IPS-11a (cell line): ENCODE data around the gene ADCY2.

Source experiments
- H3K4me3 ChIP-seq: one replicate; pipeline ENCODE4 v1.5.1; 2013; ENCODE audit warnings: low read depth, low read length, control low read depth

ADCY2 gene

GRCh38 chr5:7395947-7396712 is at the start of gene ADCY2:
Gene ADCY2 (plus strand): TSS chr5:7396138. CDS start chr5:7396297, 159 bp downstream.
- peak within 1 kb of the TSS; percentile 82 for H3K4me3 ChIP-seq

- H3K4me3 ChIP-seq: no peak overlapping the region
These were observed 48.6 kb upstream of the ADCY2 start for GRCh38 chr5:7347377-7347776.

DNA sequence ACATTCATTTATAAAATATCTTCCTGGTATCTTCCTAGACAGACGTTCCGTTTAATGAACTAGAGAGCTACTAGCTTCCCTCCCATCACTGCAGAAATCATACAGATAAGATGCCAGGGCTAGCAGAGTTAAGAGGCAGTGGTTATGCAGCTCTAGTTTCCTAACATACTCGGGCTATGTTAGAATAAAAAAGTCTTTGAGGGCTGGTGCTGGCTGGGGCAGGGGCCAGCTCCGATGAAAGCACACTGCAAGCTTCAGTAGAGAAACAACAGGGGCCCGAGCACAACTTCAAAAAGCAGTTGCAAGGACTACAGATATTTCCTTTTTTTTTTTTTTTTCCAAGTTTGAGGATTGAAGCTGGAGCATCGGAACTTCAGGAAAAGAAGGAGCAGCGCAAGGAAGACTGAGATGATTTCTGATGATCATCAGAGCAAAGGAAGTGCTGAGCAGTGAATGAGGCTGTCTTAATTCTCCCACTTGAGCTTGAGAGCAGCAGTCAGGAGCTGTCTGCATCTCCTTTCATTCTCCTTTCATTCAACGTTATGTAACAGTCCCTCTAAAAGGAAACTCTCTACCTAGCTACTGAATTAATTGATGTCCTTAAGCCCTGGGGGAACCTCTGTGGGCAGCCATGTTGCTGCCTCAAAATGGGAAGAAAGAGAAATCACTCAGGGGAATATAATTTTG is 47.6 kb upstream of the ADCY2 start:
- H3K4me3 ChIP-seq: no peak overlapping the region

DNA sequence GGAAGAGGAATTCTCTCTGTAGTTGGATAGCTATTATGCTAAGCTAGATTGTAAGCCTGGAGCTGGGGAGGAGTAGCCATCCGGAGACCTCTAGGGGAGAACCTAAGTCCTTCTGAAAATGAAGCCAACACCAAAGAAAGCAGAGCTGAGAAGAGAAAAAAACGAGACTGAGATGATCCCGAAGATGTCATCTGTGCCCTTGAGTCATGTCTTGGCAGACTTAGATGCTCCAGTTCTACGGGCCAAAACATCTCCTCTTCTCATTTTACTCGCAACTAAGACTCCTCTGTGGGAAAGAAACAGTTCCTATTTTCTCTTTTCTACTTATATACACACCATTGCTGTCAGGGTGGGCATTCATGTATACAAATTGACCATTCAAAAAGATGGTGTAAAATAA is 34.3 kb upstream of the ADCY2 start:
- H3K4me3 ChIP-seq: no peak overlapping the region

DNA sequence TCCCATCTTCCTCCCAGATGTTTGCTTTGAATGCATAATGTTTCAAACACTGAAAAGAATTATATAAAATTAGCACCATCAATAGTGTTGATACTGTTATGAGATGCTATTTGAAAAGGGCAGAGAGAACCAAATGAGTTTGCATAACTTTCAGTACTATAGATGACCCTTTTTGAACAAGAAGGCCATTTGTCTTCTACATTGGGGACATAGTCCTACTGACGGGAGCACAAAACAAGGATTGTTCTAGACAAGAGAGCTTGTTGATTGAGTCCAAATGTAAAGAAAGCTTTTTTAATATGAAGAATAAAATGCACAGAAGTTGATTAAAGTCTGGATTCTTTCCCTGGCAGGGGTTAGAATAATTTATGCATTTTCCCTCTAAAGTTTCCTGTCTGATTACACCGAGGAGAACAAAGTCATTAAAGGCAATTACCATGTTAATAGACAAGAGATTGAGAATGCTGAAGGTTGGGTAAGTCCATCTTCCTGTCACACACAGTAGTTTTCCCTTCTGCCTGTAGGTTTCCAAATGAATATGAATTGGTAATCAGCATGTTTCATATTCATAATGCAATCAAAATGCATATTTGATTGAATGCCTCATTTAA is 32.8 kb upstream of the ADCY2 start:
- H3K4me3 ChIP-seq: no peak overlapping the region

DNA sequence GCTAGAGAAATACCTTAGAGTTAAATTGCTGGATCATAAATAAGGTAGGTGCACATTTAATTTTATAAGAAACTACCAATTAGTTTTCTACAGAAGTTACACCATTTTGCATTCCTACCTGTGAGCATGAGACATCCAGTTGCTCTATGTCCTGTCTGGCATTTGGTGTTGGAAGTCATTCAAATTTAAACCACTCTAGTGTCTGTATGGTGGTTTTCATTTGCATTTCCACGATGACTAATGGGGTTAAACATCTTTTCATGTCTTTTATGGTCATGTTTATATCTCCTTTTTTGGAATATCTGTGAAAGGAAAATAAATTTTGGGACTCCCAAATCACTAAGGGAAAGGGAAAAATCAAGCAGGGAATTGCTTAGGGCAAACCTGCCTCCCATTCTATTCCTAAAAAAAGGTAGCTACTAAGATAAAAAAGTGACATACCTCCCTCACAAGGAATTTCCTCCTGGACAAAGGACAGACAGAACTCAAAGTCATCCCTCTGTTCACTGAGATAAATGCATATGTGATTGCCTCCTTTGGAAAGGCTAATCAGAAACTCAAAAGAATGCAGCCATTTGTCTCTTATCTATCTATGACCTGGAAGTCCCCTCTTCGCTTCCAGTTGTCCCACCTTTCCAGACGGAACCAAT is 31.6 kb upstream of the ADCY2 start:
- H3K4me3 ChIP-seq: no peak overlapping the region

GRCh38 chr5:7367780-7368179 is 28.2 kb upstream of the ADCY2 start:
- H3K4me3 ChIP-seq: no peak overlapping the region

DNA sequence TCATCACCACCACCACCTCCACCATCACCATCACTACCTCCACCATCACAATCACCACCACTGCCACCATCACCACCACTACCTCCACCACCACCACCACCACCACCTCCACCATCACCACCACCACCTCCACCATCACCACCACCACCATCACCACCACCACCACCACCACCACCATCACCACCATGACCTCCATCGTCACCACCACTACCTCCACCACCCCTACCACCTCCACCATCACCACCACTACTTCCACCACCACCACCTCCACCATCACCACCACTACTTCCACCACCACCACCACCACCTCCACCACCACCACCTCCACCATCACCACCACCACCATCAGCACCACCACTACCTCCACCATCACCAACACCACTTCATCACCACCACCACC is 23.5 kb upstream of the ADCY2 start:
- H3K4me3 ChIP-seq: no peak overlapping the region

- H3K4me3 ChIP-seq: no peak overlapping the region
These were observed 21.8 kb upstream of the ADCY2 start for GRCh38 chr5:7374186-7374585.

DNA sequence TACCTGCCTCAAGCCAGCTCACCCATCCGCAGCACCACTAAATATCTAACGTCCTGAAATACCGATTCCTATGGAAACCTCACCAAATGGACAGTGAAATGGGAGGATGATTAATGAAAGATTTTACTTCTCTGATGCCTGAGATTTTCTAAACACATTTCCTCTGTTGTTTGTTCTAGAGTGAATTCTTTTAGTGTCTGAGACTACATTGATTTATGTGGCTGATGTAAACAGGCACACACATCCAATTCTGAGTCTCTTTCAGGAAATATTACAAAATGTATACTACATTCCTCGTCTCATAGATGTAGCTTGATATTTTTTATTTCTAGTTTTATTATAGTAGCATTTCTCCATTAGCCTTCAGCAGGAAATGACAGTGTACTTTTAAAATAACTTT is 20.5 kb upstream of the ADCY2 start:
- no peak overlapping the region for H3K4me3 ChIP-seq

- no peak overlapping the region for H3K4me3 ChIP-seq
These were observed 19.1 kb upstream of the ADCY2 start for GRCh38 chr5:7376871-7377270.

DNA sequence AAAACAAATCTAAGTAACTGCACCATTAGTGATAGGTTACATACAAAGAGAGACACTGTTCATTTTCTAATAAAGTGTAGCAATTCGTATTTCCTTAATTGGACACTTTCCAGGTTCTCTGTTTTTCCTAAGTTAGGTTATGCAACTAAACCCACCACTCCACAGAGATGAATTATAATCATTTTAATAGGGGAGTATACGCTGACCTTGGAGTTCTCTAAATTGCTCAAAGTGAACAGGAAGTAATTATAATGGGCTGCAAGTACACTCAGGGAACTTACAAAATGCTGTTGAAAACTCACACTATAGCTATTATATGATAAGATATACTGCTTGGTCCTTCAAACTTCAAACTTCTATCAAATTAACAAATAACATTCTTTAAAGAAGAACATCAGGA is 18.2 kb upstream of the ADCY2 start:
- H3K4me3 ChIP-seq: no peak overlapping the region

GRCh38 chr5:7382588-7382987 is 13.3 kb upstream of the ADCY2 start:
- H3K4me3 ChIP-seq: no peak overlapping the region

- no peak overlapping the region for H3K4me3 ChIP-seq
These were observed 10.3 kb upstream of the ADCY2 start for GRCh38 chr5:7385681-7386080.

- no peak overlapping the region for H3K4me3 ChIP-seq
These were observed 7.4 kb upstream of the ADCY2 start for GRCh38 chr5:7388553-7388952.

GRCh38 chr5:7391215-7391614 is 4.7 kb upstream of the ADCY2 start:
- H3K4me3 ChIP-seq: no peak overlapping the region

GRCh38 chr5:7391814-7392692 is 3.9 kb upstream of the ADCY2 start:
- no peak overlapping the region for H3K4me3 ChIP-seq

- H3K4me3 ChIP-seq: no peak overlapping the region
These were observed 3.3 kb upstream of the ADCY2 start for GRCh38 chr5:7392693-7393024.

DNA sequence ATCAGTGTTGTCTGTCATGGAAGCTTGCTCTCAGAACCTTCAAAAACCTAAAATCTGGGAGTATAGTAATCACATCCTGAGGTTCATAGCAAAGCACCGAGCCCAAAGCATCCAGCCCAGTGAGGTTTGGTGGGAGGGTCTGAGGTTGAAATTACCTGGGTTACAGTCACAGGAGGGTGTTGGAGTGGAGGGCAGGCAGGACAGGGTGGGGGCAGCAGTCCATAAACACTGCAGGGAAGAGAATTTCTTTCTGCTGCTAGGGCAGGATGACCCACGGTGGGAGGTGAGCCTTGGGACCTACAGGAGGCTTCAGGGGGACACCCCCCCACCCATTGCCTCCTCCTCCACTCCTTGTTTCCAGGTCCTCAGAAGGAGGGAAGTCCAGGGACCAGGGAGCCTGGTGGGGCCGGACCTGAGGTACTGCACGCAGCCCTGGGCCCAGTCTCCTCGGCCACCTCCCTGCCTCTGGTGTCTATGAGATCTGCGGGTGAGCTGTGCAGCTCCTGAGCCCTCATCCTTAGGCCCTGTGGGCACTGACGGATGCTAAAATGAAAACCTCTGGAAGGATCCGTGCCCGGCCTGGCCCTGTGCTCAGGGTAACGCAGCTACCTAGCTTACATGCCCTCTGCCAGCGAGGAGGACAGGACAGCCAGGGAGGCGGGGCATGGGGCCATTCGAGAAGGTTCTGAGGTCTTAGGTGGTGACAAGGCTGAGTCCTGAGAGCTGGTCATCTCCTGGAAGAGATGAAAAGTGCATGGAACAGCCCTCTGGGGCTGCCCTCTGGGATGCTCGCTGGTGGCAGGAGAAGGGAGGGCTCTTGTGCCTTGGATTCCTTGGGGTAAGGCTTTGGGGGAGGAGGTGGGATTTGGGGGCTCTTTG is 1.8 kb upstream of the ADCY2 start:
- H3K4me3 ChIP-seq: peak overlapping the region; percentile 60

DNA sequence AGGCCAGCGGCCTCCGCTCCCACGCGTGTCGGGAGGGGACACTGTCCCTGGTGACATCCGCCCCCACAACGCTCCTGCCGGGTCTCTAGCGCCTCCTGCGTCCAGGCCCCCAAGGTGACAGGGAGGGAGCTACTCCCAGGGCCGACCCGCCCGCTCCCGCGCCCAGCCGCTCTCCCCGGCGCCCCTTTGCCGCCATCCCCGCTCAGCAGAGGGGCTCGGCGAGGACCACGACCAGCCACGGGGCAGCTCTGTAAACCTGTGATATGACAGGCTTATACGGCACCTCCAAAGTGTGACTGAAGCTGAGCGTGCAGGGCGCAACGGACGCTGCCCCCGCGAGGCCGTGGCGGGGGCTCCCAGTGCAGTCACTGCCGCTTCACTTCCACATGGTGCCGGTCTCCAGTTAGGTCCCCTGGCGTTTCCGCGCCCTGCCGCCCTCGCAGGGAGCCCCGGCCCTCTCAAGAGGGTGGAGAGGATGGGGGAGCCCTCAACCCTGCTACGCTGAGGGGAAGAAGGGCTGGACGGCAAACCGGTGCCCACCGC is 978 bp upstream of the ADCY2 start:
- peak overlapping the region; percentile 60 for H3K4me3 ChIP-seq
